NK-92 (cell line): ENCODE data around the gene HDAC9.

Experiments
- DNase-seq: peaks from one replicate; lab custom pipeline; 2025; ENCODE audit not compliant: unreplicated experiment; lab: John Stamatoyannopoulos, UW

The HDAC9 gene

GRCh38 chr7:18873734-18874336 is 378.3 kb downstream of the HDAC9 start:
- DNase-seq, result no peak

GRCh38 chr7:18874880-18875279 is 379.3 kb downstream of the HDAC9 start:
- DNase-seq, result no peak

- no peak for DNase-seq
Observed at GRCh38 chr7:18877874-18878273, 382.3 kb downstream of the HDAC9 start.

GRCh38 chr7:18886832-18887231 is 391.3 kb downstream of the HDAC9 start:
- no peak for DNase-seq

- no peak for DNase-seq
Observed at GRCh38 chr7:18889436-18889835, 393.9 kb downstream of the HDAC9 start.

- DNase-seq, result no peak
Observed at GRCh38 chr7:18890134-18890533, 394.6 kb downstream of the HDAC9 start.

- DNase-seq, result no peak
Observed at GRCh38 chr7:18890885-18891621, 395.5 kb downstream of the HDAC9 start.

- DNase-seq, result no peak
Observed at GRCh38 chr7:18893156-18893555, 397.6 kb downstream of the HDAC9 start.

- DNase-seq, result no peak
Observed at GRCh38 chr7:18894155-18894554, 398.6 kb downstream of the HDAC9 start.

GRCh38 chr7:18895456-18895855 is 399.9 kb downstream of the HDAC9 start:
- DNase-seq, result no peak

- no peak for DNase-seq
Observed at GRCh38 chr7:18896343-18896975, 400.9 kb downstream of the HDAC9 start.

GRCh38 chr7:18900236-18900635 is 404.7 kb downstream of the HDAC9 start:
- no peak for DNase-seq

GRCh38 chr7:18900803-18901202 is 405.3 kb downstream of the HDAC9 start:
- DNase-seq, result no peak

GRCh38 chr7:18901351-18901750 is 405.8 kb downstream of the HDAC9 start:
- no peak for DNase-seq

GRCh38 chr7:18901982-18902421 is 406.5 kb downstream of the HDAC9 start:
- no peak for DNase-seq

- no peak for DNase-seq
Observed at GRCh38 chr7:18902892-18903291, 407.3 kb downstream of the HDAC9 start.

GRCh38 chr7:18903695-18904094 is 408.1 kb downstream of the HDAC9 start:
- DNase-seq, result no peak

GRCh38 chr7:18905316-18905943 is 409.9 kb downstream of the HDAC9 start:
- DNase-seq, result no peak

- no peak for DNase-seq
Observed at GRCh38 chr7:18906901-18907300, 411.4 kb downstream of the HDAC9 start.

GRCh38 chr7:18913106-18913505 is 417.6 kb downstream of the HDAC9 start:
- DNase-seq, result no peak

- DNase-seq, result no peak
Observed at GRCh38 chr7:18916826-18917225, 421.3 kb downstream of the HDAC9 start.

- DNase-seq, result no peak
Observed at GRCh38 chr7:18927134-18927533, 431.6 kb downstream of the HDAC9 start.
